Stimulated activated naive CD8-positive, alpha-beta T cell treated with anti-CD3 and anti-CD28 coated beads, Interleukin-15, amount 100 ng/mL, for 72 hours (primary cell): Measurements from ENCODE around the gene TNRC18.
"Not testable (repeated sequence)": the region's sequence is repeated elsewhere in the genome, so short reads cannot be mapped to it uniquely, and the experiment has no call there.

Experiments used
- ATAC-seq: fragments of 150-1000 bp; cut with Tn5 transposase; 2 replicates; pipeline ENCODE4 v1.10.0; 2021; ENCODE audit warnings: mild to moderate bottlenecking, moderate library complexity
- DNase-seq, 2 donors: peaks; one replicate each; pipeline ENCODE4 v3.0.0; 2021 to 2022
- H3K27ac Mint-ChIP-seq, 2 donors: one replicate each; pipeline ENCODE4 v1.8.0; 2022; ENCODE audit warnings: mild to moderate bottlenecking in 2 of 2, mixed read lengths in 2 of 2, moderate library complexity in 2 of 2
- H3K27me3 Mint-ChIP-seq: one replicate; pipeline ENCODE4 v1.8.0; 2022; ENCODE audit warnings: mixed read lengths
- H3K4me1 Mint-ChIP-seq: one replicate; pipeline ENCODE4 v1.8.0; 2022; ENCODE audit warnings: mild to moderate bottlenecking, mixed read lengths
- H3K4me3 Mint-ChIP-seq, 2 donors: one replicate each; pipeline ENCODE4 v1.8.0; 2022; ENCODE audit warnings: mild to moderate bottlenecking in 2 of 2, mixed read lengths in 2 of 2, moderate library complexity in 1 of 2
- H3K9me3 Mint-ChIP-seq, 2 donors: one replicate each; pipeline ENCODE4 v1.8.0; 2022; ENCODE audit warnings: mixed read lengths in 2 of 2

TNRC18 gene

DNA sequence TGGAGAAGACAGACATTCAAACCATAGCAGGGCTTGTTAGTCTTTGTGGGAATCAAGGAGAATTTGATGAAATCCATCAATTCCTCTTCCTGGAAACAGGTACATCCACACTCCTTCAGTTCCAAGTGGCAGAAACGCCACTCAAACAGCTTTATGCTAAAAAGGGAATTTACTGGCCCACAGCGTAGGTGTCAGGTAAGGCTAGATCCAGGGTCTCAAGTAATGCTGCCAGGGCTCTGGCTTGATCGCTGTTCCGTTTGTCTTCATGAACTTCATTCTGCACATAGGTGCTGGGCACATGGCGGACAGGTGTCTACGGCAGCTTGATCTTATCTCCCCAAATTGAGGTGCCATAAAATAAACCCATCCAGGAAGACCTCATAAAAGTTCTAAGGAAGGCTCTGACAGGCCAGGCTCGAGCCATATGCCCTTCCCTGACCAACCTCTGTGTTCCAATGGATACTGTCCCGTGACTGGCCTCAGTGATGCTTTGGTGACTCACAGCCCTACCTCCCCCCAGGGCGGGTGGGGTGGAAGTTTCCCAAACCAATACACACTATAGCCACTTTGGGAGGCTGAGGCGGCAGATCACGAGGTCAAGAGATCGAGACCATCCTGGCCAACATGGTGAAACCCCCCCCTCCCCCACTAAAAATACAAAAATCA is 153.5 kb downstream of the TNRC18 start:
- H3K27me3 Mint-ChIP-seq, H3K4me1 Mint-ChIP-seq, H3K4me3 Mint-ChIP-seq, ATAC-seq, DNase-seq, H3K27ac Mint-ChIP-seq, H3K9me3 Mint-ChIP-seq: not testable (repeated sequence)

DNA sequence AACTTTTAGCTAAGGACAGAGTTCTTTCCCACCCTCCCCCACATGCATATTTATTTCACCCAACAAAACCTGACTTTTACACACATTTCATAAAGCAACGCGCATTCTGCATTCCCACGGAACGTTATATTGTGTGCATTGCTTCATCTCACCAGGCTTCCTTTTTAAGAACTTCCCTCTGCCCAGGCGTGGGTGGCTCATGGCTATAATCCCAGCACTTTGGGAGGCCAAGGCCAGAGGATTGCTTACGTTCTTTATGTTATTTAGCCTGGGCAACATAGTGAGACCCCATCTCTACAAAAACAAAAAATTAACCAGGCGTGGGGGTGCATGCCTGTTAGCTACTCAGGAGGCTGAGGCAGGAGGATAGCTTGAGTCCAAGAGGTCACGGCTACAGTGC is 155.8 kb downstream of the TNRC18 start:
- H3K27me3 Mint-ChIP-seq, ATAC-seq, H3K4me1 Mint-ChIP-seq, H3K4me3 Mint-ChIP-seq, H3K9me3 Mint-ChIP-seq, H3K27ac Mint-ChIP-seq, DNase-seq: not testable (repeated sequence)

DNA sequence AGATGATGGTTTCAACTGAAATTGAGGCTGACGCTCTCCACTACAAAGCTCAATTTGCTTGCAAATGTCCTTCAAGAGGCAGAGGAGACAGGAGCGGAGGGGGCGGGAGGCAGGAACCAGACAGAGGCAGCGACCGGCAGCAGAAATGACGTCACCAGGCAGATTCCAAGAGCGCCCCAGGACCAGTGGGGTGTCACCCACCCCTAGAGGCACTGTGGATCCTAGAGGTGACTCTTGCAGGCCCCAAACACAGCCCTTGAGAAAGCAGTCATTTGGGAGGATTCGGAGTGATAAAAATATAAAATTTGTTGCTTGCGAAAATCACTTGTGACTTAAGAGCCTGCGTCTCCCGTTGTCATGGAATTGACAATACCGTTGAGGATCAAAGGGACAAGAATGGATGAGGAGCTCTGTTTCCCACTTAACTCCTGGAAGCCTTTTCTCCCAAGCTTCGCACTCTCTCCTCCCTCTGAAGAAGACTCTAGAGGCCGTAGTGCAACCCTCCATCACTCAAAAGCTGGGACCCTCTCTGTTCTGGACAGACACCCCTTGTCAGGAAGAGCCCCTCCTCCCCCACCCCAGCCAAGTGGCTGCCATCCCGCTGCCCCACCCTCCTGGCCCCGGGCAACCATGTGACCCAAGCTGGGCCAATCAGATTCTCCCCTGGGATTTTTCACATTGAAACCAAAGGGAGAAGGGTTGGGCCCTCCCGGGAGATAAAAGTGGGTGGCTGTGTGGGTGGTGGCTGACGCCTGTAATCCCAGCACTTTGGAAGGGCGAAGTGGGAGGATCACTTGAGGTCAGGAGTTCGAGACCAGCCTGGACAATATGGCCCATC is 157.2 kb downstream of the TNRC18 start:
- H3K27ac Mint-ChIP-seq = no peak overlapping the region
- H3K4me3 Mint-ChIP-seq = no peak overlapping the region
- H3K9me3 Mint-ChIP-seq = no peaks in the 10 kb centered on the region
- no peak for ATAC-seq
- DNase-seq = no peak
- H3K4me1 Mint-ChIP-seq = no peaks in the 10 kb centered on the region
- peaks cover 8% of the 10 kb centered on the region for H3K27me3 Mint-ChIP-seq

DNA sequence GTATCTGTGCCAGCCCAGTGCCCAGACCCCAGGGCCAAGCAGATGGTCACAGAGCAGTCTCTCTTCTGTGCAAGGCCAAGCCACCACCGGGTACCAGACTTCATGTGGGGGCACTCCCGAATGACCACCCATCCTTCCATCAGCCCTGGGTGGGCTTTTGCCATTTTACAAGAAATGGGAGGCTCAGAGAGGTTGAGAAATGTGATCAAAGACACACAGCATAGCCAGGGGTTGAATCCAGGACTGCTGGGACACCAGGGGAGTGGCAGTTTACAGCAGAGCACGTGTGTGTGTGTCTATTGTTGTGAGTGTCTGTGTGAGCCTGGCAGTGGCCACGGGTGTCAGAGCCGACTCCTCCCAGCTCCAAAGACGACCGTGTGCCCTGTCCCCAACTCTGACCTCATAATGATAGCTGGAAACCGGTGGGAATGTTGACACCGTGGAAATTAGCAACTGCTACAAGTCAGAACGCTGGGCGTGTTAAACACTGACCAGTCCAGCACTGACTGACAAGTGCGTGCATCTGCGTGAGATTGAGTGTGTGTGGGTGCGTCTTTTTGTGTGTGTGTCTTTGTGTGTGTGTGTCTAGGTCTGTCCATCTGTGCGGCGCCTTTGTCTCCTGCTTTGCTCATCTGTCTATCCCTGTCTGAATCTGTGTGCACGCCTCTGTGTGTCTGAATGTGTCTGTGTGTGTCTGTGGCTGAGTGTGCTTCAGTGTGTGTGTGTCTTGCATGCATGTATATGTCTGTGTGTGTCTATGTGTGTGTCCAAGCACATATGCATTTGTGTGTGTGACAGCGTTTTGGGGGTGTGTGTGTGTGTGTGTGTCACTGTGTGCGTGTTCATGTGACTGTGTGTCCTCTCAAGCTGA is 158.1 kb downstream of the TNRC18 start:
- DNase-seq = no peak
- Mint-ChIP-seq H3K27ac (no peak overlapping the region), H3K4me1 (no peaks in the 10 kb centered on the region), H3K4me3 (no peak overlapping the region), H3K27me3 (peaks cover 8% of the 10 kb centered on the region), H3K9me3 (no peaks in the 10 kb centered on the region)
- ATAC-seq = peak; percentile 28

DNA sequence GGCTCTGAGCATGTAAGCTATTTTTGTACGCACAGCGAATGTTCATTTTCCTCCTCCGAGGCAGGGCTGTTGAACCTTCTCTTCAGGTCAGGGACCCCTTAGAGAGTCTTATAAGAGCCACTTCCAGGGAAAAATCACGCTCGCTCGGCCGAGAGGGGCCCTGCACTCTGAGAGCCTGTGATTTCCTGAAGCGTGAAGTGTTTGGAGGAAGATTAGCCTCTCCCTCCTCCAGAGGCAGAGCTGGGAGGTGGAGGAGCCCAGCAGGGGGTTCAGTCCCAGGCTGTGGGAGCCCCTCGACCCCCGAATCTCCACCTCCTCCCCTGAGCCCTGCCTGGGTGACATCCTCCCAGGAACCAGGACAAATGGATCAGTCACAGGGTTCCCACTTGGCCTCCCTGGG is 160.6 kb downstream of the TNRC18 start:
- H3K4me3 Mint-ChIP-seq, H3K27ac Mint-ChIP-seq, DNase-seq, H3K9me3 Mint-ChIP-seq, H3K4me1 Mint-ChIP-seq, H3K27me3 Mint-ChIP-seq, ATAC-seq: not testable (repeated sequence)

DNA sequence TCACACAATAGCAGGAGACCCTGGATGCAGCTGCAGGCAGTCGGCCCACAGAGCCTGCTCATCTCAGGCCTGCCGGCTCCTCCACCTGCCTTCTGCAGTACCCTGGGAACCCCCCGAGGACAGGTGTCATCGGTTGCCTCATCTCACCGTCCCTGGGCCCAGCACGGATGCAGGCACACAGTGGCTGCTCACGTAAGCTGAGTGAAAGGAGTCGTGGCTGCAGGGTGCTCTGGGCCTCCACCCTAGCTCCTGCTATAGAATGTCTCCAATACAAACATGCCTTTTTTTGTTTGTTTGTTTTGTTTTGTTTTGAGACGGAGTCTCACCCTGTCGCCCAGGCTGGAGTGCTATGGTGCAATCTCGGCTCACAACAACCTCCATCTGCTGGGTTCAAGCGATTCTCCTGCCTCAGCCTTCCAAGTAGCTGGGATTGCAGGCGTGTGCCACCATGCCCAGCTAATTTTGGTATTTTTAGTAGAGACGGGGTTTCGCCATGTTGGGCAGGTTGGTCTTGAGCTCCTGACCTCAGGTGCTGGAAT is 163.0 kb downstream of the TNRC18 start:
- not testable (repeated sequence) for H3K9me3 Mint-ChIP-seq, ATAC-seq, H3K4me3 Mint-ChIP-seq, H3K27me3 Mint-ChIP-seq, DNase-seq, H3K27ac Mint-ChIP-seq, H3K4me1 Mint-ChIP-seq
